Osteocyte (in vitro differentiated cells): ENCODE data around the gene WEE2. TPM values are rescaled to one million over a fixed set of nuclear protein-coding genes. Genes with fewer than 3 reads are reported as not detected.

Source experiments
- DNase-seq: peaks from one replicate; pipeline ENCODE4 v3.0.0; 2021; ENCODE audit warnings: mixed read lengths; ENCODE audit not compliant: unreplicated experiment; ENCODE audit errors: extremely low spot score
- H3K27ac Mint-ChIP-seq: one replicate; pipeline ENCODE4 v1.8.0; 2021; ENCODE audit warnings: mild to moderate bottlenecking, mixed read lengths; ENCODE audit not compliant: unreplicated experiment
- H3K27me3 Mint-ChIP-seq: one replicate; pipeline ENCODE4 v1.8.0; 2021; ENCODE audit warnings: mixed read lengths; ENCODE audit not compliant: unreplicated experiment
- H3K36me3 Mint-ChIP-seq: one replicate; pipeline ENCODE4 v1.8.0; 2021; ENCODE audit warnings: mixed read lengths; ENCODE audit not compliant: unreplicated experiment
- H3K4me1 Mint-ChIP-seq: one replicate; pipeline ENCODE4 v1.8.0; 2021; ENCODE audit warnings: mixed read lengths; ENCODE audit not compliant: unreplicated experiment
- H3K4me3 Mint-ChIP-seq: one replicate; pipeline ENCODE4 v1.8.0; 2021; ENCODE audit warnings: mild to moderate bottlenecking, moderate library complexity, mixed read lengths; ENCODE audit not compliant: unreplicated experiment
- H3K9me3 Mint-ChIP-seq: one replicate; pipeline ENCODE4 v1.8.0; 2021; ENCODE audit warnings: mixed read lengths; ENCODE audit not compliant: unreplicated experiment
- CTCF ChIP-seq: fragments of 200-600 bp; sonication (generic); IDR thresholded peaks from 2 replicates; pipeline ENCODE4 v1.5.0; 2021; ENCODE audit warnings: antibody characterized with exemption, mild to moderate bottlenecking, moderate library complexity
- total RNA-seq: library from RNA; stranded (reverse); gene quantifications from 2 replicates; pipeline ENCODE4 v1.2.1, GENCODE V29; 2021

The WEE2 gene
- total RNA-seq, 1 donor from 2014 or later = not detected

- Mint-ChIP-seq H3K4me3 (no peak overlapping the region), H3K9me3 (no peaks in the 10 kb centered on the region)
- TF ChIP-seq CTCF = no peak
Measured at GRCh38 chr7:141713890-141714289, 5.7 kb downstream of the WEE2 start.

GRCh38 chr7:141714571-141714970 lies 6.4 kb downstream of the WEE2 start:
- Mint-ChIP-seq H3K36me3 (no peaks in the 10 kb centered on the region), H3K4me3 (no peak overlapping the region), H3K4me1 (no peaks in the 10 kb centered on the region), H3K9me3 (no peaks in the 10 kb centered on the region), H3K27me3 (peaks cover 6% of the 10 kb centered on the region), H3K27ac (no peak overlapping the region)
- no peak for DNase-seq
- TF ChIP-seq CTCF = no peak

More at GRCh38 chr7:141713890-141714289, 5.7 kb downstream of the WEE2 start:
- Mint-ChIP-seq H3K27ac (no peak overlapping the region), H3K27me3 (peaks cover 6% of the 10 kb centered on the region), H3K4me1 (no peaks in the 10 kb centered on the region), H3K36me3 (no peaks in the 10 kb centered on the region)
- no peak for DNase-seq

GRCh38 chr7:141715018-141715417 lies 6.9 kb downstream of the WEE2 start:
- H3K4me1 Mint-ChIP-seq = no peaks in the 10 kb centered on the region
- no peaks in the 10 kb centered on the region for H3K36me3 Mint-ChIP-seq
- H3K27ac Mint-ChIP-seq = no peak overlapping the region
- no peaks in the 10 kb centered on the region for H3K9me3 Mint-ChIP-seq
- no peak for TF ChIP-seq CTCF
- DNase-seq = no peak
- H3K4me3 Mint-ChIP-seq = no peak overlapping the region
- H3K27me3 Mint-ChIP-seq = peaks cover 6% of the 10 kb centered on the region

- Mint-ChIP-seq H3K4me3 (no peak overlapping the region), H3K9me3 (no peaks in the 10 kb centered on the region), H3K4me1 (no peaks in the 10 kb centered on the region), H3K27ac (no peak overlapping the region), H3K27me3 (peaks cover 6% of the 10 kb centered on the region), H3K36me3 (no peaks in the 10 kb centered on the region)
- TF ChIP-seq CTCF = no peak
- DNase-seq = no peak
Measured at GRCh38 chr7:141715794-141716689, 7.9 kb downstream of the WEE2 start.

GRCh38 chr7:141717450-141717849 lies 9.3 kb downstream of the WEE2 start:
- no peaks in the 10 kb centered on the region for H3K9me3 Mint-ChIP-seq
- no peak for TF ChIP-seq CTCF
- DNase-seq = no peak
- no peak overlapping the region for H3K4me3 Mint-ChIP-seq
- H3K27ac Mint-ChIP-seq = no peak overlapping the region
- peaks cover 6% of the 10 kb centered on the region for H3K27me3 Mint-ChIP-seq
- H3K36me3 Mint-ChIP-seq = no peaks in the 10 kb centered on the region
- H3K4me1 Mint-ChIP-seq = no peaks in the 10 kb centered on the region
